Smooth muscle cell (in vitro differentiated cells): ENCODE measurements around the gene UCN3. TPM values are rescaled to one million over a fixed set of nuclear protein-coding genes. Genes with fewer than 3 reads are reported as not detected.

Experiments used
- DNase-seq: peaks from one replicate; lab custom pipeline; 2025; ENCODE audit not compliant: unreplicated experiment; lab: John Stamatoyannopoulos, UW
- H2AFZ ChIP-seq: fragments of 200-600 bp; sonication (generic); 2 replicates; pipeline ENCODE4 v1.6.0; 2016; ENCODE audit warnings: antibody characterized with exemption, low read depth, mild to moderate bottlenecking
- H3F3A ChIP-seq: fragments of 200-600 bp; sonication (generic); 2 replicates; pipeline ENCODE4 v1.6.0; 2017; ENCODE audit warnings: antibody characterized with exemption, low read depth
- H3K27ac ChIP-seq: fragments of 200-600 bp; sonication (generic); 2 replicates; pipeline ENCODE4 v1.5.1; 2016; ENCODE audit warnings: low read depth, mild to moderate bottlenecking
- H3K27me3 ChIP-seq: fragments of 200-600 bp; sonication (generic); 2 replicates; pipeline ENCODE4 v1.6.1; 2016; ENCODE audit warnings: low read depth, mild to moderate bottlenecking
- H3K36me3 ChIP-seq: fragments of 200-600 bp; sonication (generic); 2 replicates; pipeline ENCODE4 v1.5.1; 2016; ENCODE audit warnings: low read depth
- H3K4me1 ChIP-seq: fragments of 200-600 bp; sonication (generic); 2 replicates; pipeline ENCODE4 v1.5.1; 2016; ENCODE audit warnings: low read depth
- H3K4me2 ChIP-seq: fragments of 200-600 bp; sonication (generic); 2 replicates; pipeline ENCODE4 v1.6.0; 2016; ENCODE audit warnings: mild to moderate bottlenecking
- H3K4me3 ChIP-seq: fragments of 200-600 bp; sonication (generic); 2 replicates; pipeline ENCODE4 v1.5.1; 2016; ENCODE audit warnings: mild to moderate bottlenecking
- H3K79me2 ChIP-seq: fragments of 200-600 bp; sonication (generic); 2 replicates; pipeline ENCODE4 v1.6.0; 2016; ENCODE audit warnings: low read depth, mild to moderate bottlenecking
- H3K9ac ChIP-seq: fragments of 200-600 bp; sonication (generic); 2 replicates; pipeline ENCODE4 v1.6.0; 2016; ENCODE audit warnings: low read depth
- H3K9me3 ChIP-seq: fragments of 200-600 bp; sonication (generic); replicated peaks from 2 replicates; pipeline ENCODE4 v1.5.1; 2016; ENCODE audit warnings: low read depth
- H4K20me1 ChIP-seq: fragments of 200-600 bp; sonication (generic); 2 replicates; pipeline ENCODE4 v1.6.0; 2016; ENCODE audit warnings: low read depth
- WGBS: methylation state at CpG from one replicate; pipeline ENCODE4 v1.1.7; 2016; ENCODE audit warnings: low lambda C conversion rate; 5-methylcytosine and 5-hydroxymethylcytosine counted together
- polyA plus RNA-seq: library from polyadenylated mRNA; unstranded; fragments of >200 nt; fragmentation: Nextera tagmentation; extraction: Ambion mirVana; gene quantifications from 2 replicates; pipeline ENCODE4 v1.2.1, GENCODE V29; 2016
- total RNA-seq: library from RNA; depleted of rRNA; stranded (reverse); fragments of >200 nt; gene quantifications from 2 replicates; pipeline ENCODE4 v1.2.3, GENCODE V29; 2014
- TF ChIP-seq, protein P1 (sequence below): fragments of 200-600 bp; sonication (generic); IDR thresholded peaks from 2 replicates; pipeline ENCODE4 v1.5.1; 2017; ENCODE audit warnings: borderline replicate concordance, mild to moderate bottlenecking, antibody characterized with exemption; ENCODE audit not compliant: insufficient read depth, poor library complexity, severe bottlenecking

UCN3 gene
- total and polyA plus RNA-seq, 2 experiments from 2014 or later = not detected

DNA sequence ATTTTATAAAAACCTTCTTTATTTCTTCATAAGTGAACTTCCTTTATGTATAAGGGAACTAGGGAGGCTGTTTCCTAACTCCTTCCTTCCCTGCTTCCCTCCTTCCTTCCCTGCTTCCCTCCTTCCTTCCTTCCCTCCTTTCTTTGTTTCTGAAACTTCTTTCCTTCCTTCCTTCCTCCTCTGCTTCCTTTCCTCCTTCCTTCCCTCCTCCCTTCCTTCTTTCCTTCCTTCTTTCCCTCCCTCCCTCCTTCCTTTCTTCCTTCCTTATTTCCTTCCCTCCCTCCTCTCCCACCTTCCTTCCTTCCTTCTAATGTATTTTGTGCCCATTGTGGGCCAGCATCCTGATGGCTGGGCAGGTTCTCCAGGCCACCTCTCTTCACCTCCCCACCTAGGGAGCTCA lies 26.8 kb upstream of the UCN3 start:
- no peaks in the 10 kb centered on the region for H3K79me2 ChIP-seq
- no peak overlapping the region for H3K4me3 ChIP-seq
- no peak for DNase-seq
- H3K9ac ChIP-seq = no peak overlapping the region
- H3K36me3 ChIP-seq = no peaks in the 10 kb centered on the region
- no peaks in the 10 kb centered on the region for H3K9me3 ChIP-seq
- H3K27me3 ChIP-seq = no peaks in the 10 kb centered on the region
- no peaks in the 10 kb centered on the region for H3K4me1 ChIP-seq
- H3K27ac ChIP-seq = no peak overlapping the region
- no peak overlapping the region for H3K4me2 ChIP-seq
- H2AFZ ChIP-seq = no peak overlapping the region
- TF ChIP-seq, protein P1, sequence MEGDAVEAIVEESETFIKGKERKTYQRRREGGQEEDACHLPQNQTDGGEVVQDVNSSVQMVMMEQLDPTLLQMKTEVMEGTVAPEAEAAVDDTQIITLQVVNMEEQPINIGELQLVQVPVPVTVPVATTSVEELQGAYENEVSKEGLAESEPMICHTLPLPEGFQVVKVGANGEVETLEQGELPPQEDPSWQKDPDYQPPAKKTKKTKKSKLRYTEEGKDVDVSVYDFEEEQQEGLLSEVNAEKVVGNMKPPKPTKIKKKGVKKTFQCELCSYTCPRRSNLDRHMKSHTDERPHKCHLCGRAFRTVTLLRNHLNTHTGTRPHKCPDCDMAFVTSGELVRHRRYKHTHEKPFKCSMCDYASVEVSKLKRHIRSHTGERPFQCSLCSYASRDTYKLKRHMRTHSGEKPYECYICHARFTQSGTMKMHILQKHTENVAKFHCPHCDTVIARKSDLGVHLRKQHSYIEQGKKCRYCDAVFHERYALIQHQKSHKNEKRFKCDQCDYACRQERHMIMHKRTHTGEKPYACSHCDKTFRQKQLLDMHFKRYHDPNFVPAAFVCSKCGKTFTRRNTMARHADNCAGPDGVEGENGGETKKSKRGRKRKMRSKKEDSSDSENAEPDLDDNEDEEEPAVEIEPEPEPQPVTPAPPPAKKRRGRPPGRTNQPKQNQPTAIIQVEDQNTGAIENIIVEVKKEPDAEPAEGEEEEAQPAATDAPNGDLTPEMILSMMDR = no peak
- no peaks in the 10 kb centered on the region for H3F3A ChIP-seq
- H4K20me1 ChIP-seq = no peaks in the 10 kb centered on the region

DNA sequence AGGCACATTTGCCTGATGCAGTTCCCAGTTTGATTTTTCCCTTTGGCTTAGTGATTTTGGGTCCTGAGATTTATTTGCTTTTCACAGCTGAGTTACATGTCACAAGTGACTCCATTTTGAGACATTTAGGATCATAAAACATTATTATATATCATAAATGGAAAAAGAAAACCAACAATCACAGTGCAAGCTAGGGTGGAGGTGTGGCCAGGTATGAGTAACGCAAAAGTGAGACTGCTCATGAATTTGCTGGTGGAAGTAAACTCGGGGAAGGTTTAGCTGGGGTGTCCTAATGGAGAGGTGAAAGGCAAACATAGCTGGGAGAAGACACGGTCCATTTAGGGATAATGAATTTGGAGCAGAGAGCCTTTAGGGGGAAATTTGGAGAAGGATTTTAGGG lies 21.7 kb upstream of the UCN3 start:
- no peaks in the 10 kb centered on the region for H3K9me3 ChIP-seq
- H3F3A ChIP-seq = no peaks in the 10 kb centered on the region
- H3K4me1 ChIP-seq = no peaks in the 10 kb centered on the region
- DNase-seq = no peak
- H3K27ac ChIP-seq = no peak overlapping the region
- H3K4me2 ChIP-seq = no peak overlapping the region
- no peaks in the 10 kb centered on the region for H3K27me3 ChIP-seq
- no peak overlapping the region for H2AFZ ChIP-seq
- no peaks in the 10 kb centered on the region for H3K79me2 ChIP-seq
- TF ChIP-seq, protein P1 = no peak
- WGBS = 89% methylated on average over 3 of the region's 3 CpGs
- no peak overlapping the region for H3K4me3 ChIP-seq
- H3K9ac ChIP-seq = no peak overlapping the region
- no peaks in the 10 kb centered on the region for H3K36me3 ChIP-seq
- no peaks in the 10 kb centered on the region for H4K20me1 ChIP-seq

DNA sequence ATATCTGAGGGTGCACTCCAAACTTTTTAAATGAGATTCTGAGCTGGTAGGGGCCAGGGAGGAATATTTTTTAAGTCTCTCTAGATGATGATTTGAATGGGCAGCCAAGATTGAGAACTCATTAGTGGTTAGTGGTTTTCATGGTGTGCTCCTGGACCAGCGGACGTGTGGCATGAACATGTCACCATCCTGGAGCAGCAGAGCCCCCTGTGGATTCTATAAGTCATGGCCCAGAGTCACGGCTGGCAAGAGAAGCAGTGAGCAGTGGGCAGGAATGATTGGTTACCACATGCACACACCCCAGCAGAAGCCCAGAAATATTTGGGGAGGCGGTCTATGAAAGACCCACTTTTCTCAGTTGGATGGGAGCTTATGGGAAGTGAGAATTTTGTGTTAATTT lies 21.2 kb upstream of the UCN3 start:
- TF ChIP-seq, protein P1 = no peak
- no peak overlapping the region for H3K4me3 ChIP-seq
- no peak for DNase-seq
- no peaks in the 10 kb centered on the region for H3K36me3 ChIP-seq
- H3K4me2 ChIP-seq = no peak overlapping the region
- H3K27me3 ChIP-seq = no peaks in the 10 kb centered on the region
- no peaks in the 10 kb centered on the region for H4K20me1 ChIP-seq
- 70% methylated on average over 4 of the region's 4 CpGs for WGBS
- no peaks in the 10 kb centered on the region for H3K4me1 ChIP-seq
- no peaks in the 10 kb centered on the region for H3F3A ChIP-seq
- H3K9ac ChIP-seq = no peak overlapping the region
- no peaks in the 10 kb centered on the region for H3K79me2 ChIP-seq
- no peak overlapping the region for H2AFZ ChIP-seq
- H3K9me3 ChIP-seq = no peaks in the 10 kb centered on the region
- no peak overlapping the region for H3K27ac ChIP-seq

DNA sequence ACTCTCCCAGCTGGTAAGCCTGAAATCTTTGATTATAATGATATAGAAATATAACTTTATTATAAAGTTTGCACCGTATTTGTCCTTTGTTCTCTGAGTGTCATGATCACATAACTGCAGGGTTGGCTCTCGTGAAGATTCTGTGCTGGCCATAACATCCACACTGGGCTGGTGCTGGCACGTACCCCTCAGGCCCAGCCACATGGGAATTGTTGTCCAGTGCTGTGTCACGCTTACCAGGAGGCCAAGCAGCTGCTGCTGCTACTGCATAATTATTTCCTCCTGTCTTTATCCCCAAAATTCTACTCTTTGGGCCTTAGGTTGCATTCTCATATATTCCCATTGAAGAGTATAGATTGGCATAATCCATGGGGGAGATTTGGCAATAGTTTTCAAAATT lies 20.8 kb upstream of the UCN3 start:
- H3F3A ChIP-seq = no peaks in the 10 kb centered on the region
- no peaks in the 10 kb centered on the region for H3K4me1 ChIP-seq
- no peaks in the 10 kb centered on the region for H4K20me1 ChIP-seq
- H3K27me3 ChIP-seq = no peaks in the 10 kb centered on the region
- no peak overlapping the region for H3K4me3 ChIP-seq
- TF ChIP-seq, protein P1 = no peak
- no peaks in the 10 kb centered on the region for H3K9me3 ChIP-seq
- no peaks in the 10 kb centered on the region for H3K36me3 ChIP-seq
- H3K27ac ChIP-seq = no peak overlapping the region
- 92% methylated on average over 4 of the region's 4 CpGs for WGBS
- DNase-seq = no peak
- no peak overlapping the region for H2AFZ ChIP-seq
- no peaks in the 10 kb centered on the region for H3K79me2 ChIP-seq
- no peak overlapping the region for H3K9ac ChIP-seq
- no peak overlapping the region for H3K4me2 ChIP-seq
